GM23338 (cell line): ENCODE results near the gene IGFBP4. TPM values are rescaled to one million over a fixed set of nuclear protein-coding genes. Genes with fewer than 3 reads are reported as not detected.

ENCODE experiments used
- ATAC-seq: fragments of 200-7000 bp; cut with Tn5 transposase; 3 replicates; pipeline ENCODE4 v1.9.1; 2020
- DNase-seq: peaks from one replicate; pipeline ENCODE4 v3.0.0-alpha.2; 2015; ENCODE audit warnings: low spot score
- H2AFZ ChIP-seq: fragments of 200-600 bp; sonication (generic); 2 replicates; pipeline ENCODE4 v1.8.0; 2016; ENCODE audit warnings: antibody characterized with exemption, mild to moderate bottlenecking, moderate library complexity
- H3F3A ChIP-seq: fragments of 200-600 bp; sonication (generic); replicated peaks from 2 replicates; pipeline ENCODE4 v1.8.0; 2017; ENCODE audit warnings: antibody characterized with exemption, mixed run types, low read depth
- H3K27ac ChIP-seq: fragments of 200-600 bp; sonication (generic); 2 replicates; pipeline ENCODE4 v1.6.1; 2016; ENCODE audit warnings: low read depth
- H3K27me3 ChIP-seq: fragments of 200-600 bp; sonication (generic); 2 replicates; pipeline ENCODE4 v1.8.0; 2016; ENCODE audit warnings: mild to moderate bottlenecking, mixed run types, moderate library complexity; ENCODE audit not compliant: insufficient read depth
- H3K36me3 ChIP-seq: fragments of 200-600 bp; sonication (generic); 2 replicates; pipeline ENCODE4 v1.8.0; 2016; ENCODE audit warnings: mild to moderate bottlenecking; ENCODE audit not compliant: insufficient read depth
- H3K4me1 ChIP-seq: fragments of 200-600 bp; sonication (generic); 2 replicates; pipeline ENCODE4 v1.8.0; 2016; ENCODE audit warnings: mild to moderate bottlenecking, moderate library complexity; ENCODE audit not compliant: insufficient read depth
- H3K4me2 ChIP-seq: fragments of 200-600 bp; sonication (generic); 2 replicates; pipeline ENCODE4 v1.7.1; 2017; ENCODE audit warnings: mixed run types
- H3K4me3 ChIP-seq: fragments of 200-600 bp; sonication (generic); 2 replicates; pipeline ENCODE4 v1.6.1; 2016; ENCODE audit warnings: mixed run types
- H3K79me2 ChIP-seq: fragments of 200-600 bp; sonication (generic); replicated peaks from 2 replicates; pipeline ENCODE4 v1.8.0; 2017; ENCODE audit warnings: mild to moderate bottlenecking; ENCODE audit not compliant: insufficient read depth
- H3K9me2 ChIP-seq: fragments of 200-600 bp; sonication (generic); 2 replicates; pipeline ENCODE4 v1.8.0; 2017; ENCODE audit not compliant: insufficient read depth
- H4K20me1 ChIP-seq: fragments of 200-600 bp; sonication (generic); replicated peaks from 2 replicates; pipeline ENCODE4 v1.8.0; 2017; ENCODE audit warnings: mild to moderate bottlenecking; ENCODE audit not compliant: insufficient read depth
- H3K27ac Mint-ChIP-seq: 2 replicates; pipeline ENCODE4 v1.8.0; 2020; ENCODE audit warnings: inconsistent platforms, mild to moderate bottlenecking, moderate library complexity, mixed read lengths
- H3K27me3 Mint-ChIP-seq: 3 replicates; pipeline ENCODE4 v1.8.0; 2022; ENCODE audit warnings: low read depth, mild to moderate bottlenecking, moderate library complexity, mixed read lengths, inconsistent platforms; ENCODE audit not compliant: insufficient read depth, poor library complexity
- H3K36me3 Mint-ChIP-seq: 3 replicates; pipeline ENCODE4 v1.8.0; 2021; ENCODE audit warnings: low read depth, mild to moderate bottlenecking, inconsistent platforms, moderate library complexity, mixed read lengths
- H3K4me1 Mint-ChIP-seq: 3 replicates; pipeline ENCODE4 v1.8.0; 2020; ENCODE audit warnings: mild to moderate bottlenecking, inconsistent platforms, mixed read lengths
- H3K4me3 Mint-ChIP-seq: 3 replicates; pipeline ENCODE4 v1.8.0; 2021; ENCODE audit warnings: moderate library complexity, mild to moderate bottlenecking, inconsistent platforms, mixed read lengths
- H3K9me3 Mint-ChIP-seq: 3 replicates; pipeline ENCODE4 v1.8.0; 2020; ENCODE audit warnings: moderate library complexity, mild to moderate bottlenecking, inconsistent platforms, mixed read lengths
- EZH2 ChIP-seq: fragments of 200-600 bp; sonication (generic); IDR thresholded peaks from one replicate; pipeline ENCODE4 v1.8.0; 2017; ENCODE audit warnings: antibody characterized with exemption, mild to moderate bottlenecking, low read depth; ENCODE audit not compliant: unreplicated experiment
- JUNB ChIP-seq: IDR thresholded peaks from one replicate; pipeline ENCODE4 v1.6.1; 2016; ENCODE audit warnings: antibody characterized with exemption; ENCODE audit not compliant: unreplicated experiment
- NANOG ChIP-seq: IDR thresholded peaks from 2 replicates; pipeline ENCODE4 v1.6.1; 2016; ENCODE audit warnings: antibody characterized with exemption, borderline replicate concordance
- POLR2AphosphoS5 ChIP-seq: IDR thresholded peaks from 2 replicates; pipeline ENCODE4 v1.6.1; 2016; ENCODE audit warnings: antibody characterized with exemption, low read depth
- REST ChIP-seq: IDR thresholded peaks from one replicate; pipeline ENCODE4 v1.6.1; 2018; ENCODE audit warnings: antibody characterized with exemption; ENCODE audit not compliant: unreplicated experiment
- STAT1 ChIP-seq: IDR thresholded peaks from one replicate; pipeline ENCODE4 v1.6.1; 2016; ENCODE audit warnings: antibody characterized with exemption; ENCODE audit not compliant: unreplicated experiment
- ZNF114 ChIP-seq: fragments of 250-450 bp; sonication (Bioruptor Pico); IDR thresholded peaks from 2 replicates; pipeline ENCODE4 v1.5.0; 2020; ENCODE audit warnings: mild to moderate bottlenecking, moderate library complexity
- ZNF331 ChIP-seq: fragments of 250-450 bp; sonication (Bioruptor Pico); IDR thresholded peaks from 2 replicates; pipeline ENCODE4 v1.5.0; 2020; ENCODE audit warnings: low read depth, mild to moderate bottlenecking, moderate library complexity
- ZNF462 ChIP-seq: fragments of 250-450 bp; sonication (Bioruptor Pico); IDR thresholded peaks from 2 replicates; pipeline ENCODE4 v1.5.0; 2020; ENCODE audit warnings: mild to moderate bottlenecking, moderate library complexity
- polyA plus RNA-seq: library from polyadenylated mRNA; unstranded; fragments of >200 nt; fragmentation: Nextera tagmentation; extraction: Ambion mirVana; gene quantifications from 2 replicates; pipeline ENCODE4 v1.2.1, GENCODE V29; 2016
- total RNA-seq: library from RNA; depleted of rRNA; stranded (reverse); fragments of >200 nt; shearing (Covaris generic); gene quantifications from 2 replicates; pipeline ENCODE4 v1.2.3, GENCODE V29; 2014

IGFBP4 gene
- total and polyA plus RNA-seq, 2 experiments from 2014 or later: 38.7 to 78.9 TPM

GRCh38 chr17:40462343-40463121, 19.3 kb downstream of the IGFBP4 start:
- H3K4me1 Mint-ChIP-seq: peaks cover 56% of the 10 kb centered on the region
- ATAC-seq: peak; percentile 8
- H3K4me2 ChIP-seq: 0 out of 2 replicates have a peak overlapping the region, but pooled peaks have one; percentile 20

More at GRCh38 chr17:40462343-40463121, 19.3 kb downstream of the IGFBP4 start:
- no peaks in the 10 kb centered on the region for H3K9me2 ChIP-seq
- H3K27ac ChIP-seq: peak overlapping the region; percentile 78
- H3K36me3 ChIP-seq: no peaks in the 10 kb centered on the region
- peaks cover 39% of the 10 kb centered on the region for H3K4me1 ChIP-seq
- no peak overlapping the region; the same call in 2 of the 3 replicates for H3K4me3 Mint-ChIP-seq
- H2AFZ ChIP-seq: no peak overlapping the region
- peaks cover 4% of the 10 kb centered on the region; the same call in 2 of the 3 replicates for H3K36me3 Mint-ChIP-seq
- H3K27me3 ChIP-seq: no peaks in the 10 kb centered on the region
- no peak for DNase-seq
- no peaks in the 10 kb centered on the region for H4K20me1 ChIP-seq
- 0 out of 2 replicates have a peak, but pooled peaks cover 6% of the 10 kb centered on the region for H3F3A ChIP-seq
- H3K27ac Mint-ChIP-seq: peak overlapping the region; percentile 78
- no peaks in the 10 kb centered on the region for H3K79me2 ChIP-seq
- TF ChIP-seq JUNB (no peak), REST (no peak), NANOG (no peak), POLR2AphosphoS5 (no peak), EZH2 (no peak), ZNF462 (no peak), ZNF331 (CRISPR knock-in tag) (no peak), STAT1 (no peak), ZNF114 (no peak)
- H3K9me3 Mint-ChIP-seq: peaks cover 3% of the 10 kb centered on the region; the same call in 2 of the 3 replicates
- peaks cover 32% of the 10 kb centered on the region for H3K27me3 Mint-ChIP-seq
- no peak overlapping the region for H3K4me3 ChIP-seq
